ENCODE results near the gene SNX10.

The SNX10 gene

GRCh38 chr7:26307226-26307625, 15.6 kb downstream of the SNX10 start:
- TF ChIP-seq CTCF (IDR thresholded peaks at IDR 0.05; ENCODE audit: borderline replicate concordance, control extremely low read depth, extremely low read depth, insufficient read depth, missing control alignments), result no peak

GRCh38 chr7:26307791-26308190, 16.1 kb downstream of the SNX10 start:
- TF ChIP-seq CTCF (IDR thresholded peaks at IDR 0.05; ENCODE audit: borderline replicate concordance, control extremely low read depth, extremely low read depth, insufficient read depth, missing control alignments), result no peak
- in situ Hi-C loops (cut with MboI; ENCODE audit: low sequenced_read_pairs, unreplicated experiment), result no loop called here
- DNase-seq (ENCODE audit: low spot score), result no peak

More at GRCh38 chr7:26307226-26307625, 15.6 kb downstream of the SNX10 start:
- no peak for DNase-seq (ENCODE audit: low spot score)
- in situ Hi-C loops (cut with MboI; ENCODE audit: low sequenced_read_pairs, unreplicated experiment), result no loop called here

- TF ChIP-seq CTCF (IDR thresholded peaks at IDR 0.05; ENCODE audit: borderline replicate concordance, control extremely low read depth, extremely low read depth, insufficient read depth, missing control alignments), result no peak
- DNase-seq (ENCODE audit: low spot score), result no peak
- in situ Hi-C loops (cut with MboI; ENCODE audit: low sequenced_read_pairs, unreplicated experiment), result no loop called here
Measured at GRCh38 chr7:26308551-26308950, 16.9 kb downstream of the SNX10 start.

GRCh38 chr7:26309089-26309488, 17.4 kb downstream of the SNX10 start:
- in situ Hi-C loops (cut with MboI; ENCODE audit: low sequenced_read_pairs, unreplicated experiment), result no loop called here
- DNase-seq (ENCODE audit: low spot score), result no peak
- no peak for TF ChIP-seq CTCF (IDR thresholded peaks at IDR 0.05; ENCODE audit: borderline replicate concordance, control extremely low read depth, extremely low read depth, insufficient read depth, missing control alignments)

- in situ Hi-C loops (cut with MboI; ENCODE audit: low sequenced_read_pairs, unreplicated experiment), result no loop called here
- DNase-seq (ENCODE audit: low spot score), result no peak
- TF ChIP-seq CTCF (IDR thresholded peaks at IDR 0.05; ENCODE audit: borderline replicate concordance, control extremely low read depth, extremely low read depth, insufficient read depth, missing control alignments), result no peak
Measured at GRCh38 chr7:26311798-26312197, 20.1 kb downstream of the SNX10 start.

- in situ Hi-C loops (cut with MboI; ENCODE audit: low sequenced_read_pairs, unreplicated experiment), result no loop called here
- no peak for TF ChIP-seq CTCF (IDR thresholded peaks at IDR 0.05; ENCODE audit: borderline replicate concordance, control extremely low read depth, extremely low read depth, insufficient read depth, missing control alignments)
- no peak for DNase-seq (ENCODE audit: low spot score)
Measured at GRCh38 chr7:26317211-26317610, 25.5 kb downstream of the SNX10 start.

GRCh38 chr7:26318921-26319320, 27.3 kb downstream of the SNX10 start:
- in situ Hi-C loops (cut with MboI; ENCODE audit: low sequenced_read_pairs, unreplicated experiment), result no loop called here
- TF ChIP-seq CTCF (IDR thresholded peaks at IDR 0.05; ENCODE audit: borderline replicate concordance, control extremely low read depth, extremely low read depth, insufficient read depth, missing control alignments), result no peak
- no peak for DNase-seq (ENCODE audit: low spot score)

All from GM13976 (cell line).